AG04449 (cell line): ENCODE data around the gene GPC1.

Experiments used
- CTCF ChIA-PET: fragments of 350-600 bp; formaldehyde crosslinking; extraction: SDS; loops from one replicate; lab custom pipeline; 2021; ENCODE audit warnings: antibody characterized with exemption; lab: Yijun Ruan, JAX
- POLR2A ChIA-PET: fragments of 400-600, 350-600 bp; formaldehyde crosslinking; extraction: SDS; loops from one replicate; lab custom pipeline; 2020; ENCODE audit warnings: antibody characterized with exemption, inconsistent platforms; lab: Yijun Ruan, JAX
- DNase-seq: peaks from one replicate; pipeline ENCODE4 v3.0.0-alpha.2; 2010; ENCODE audit warnings: low read depth, low spot score
- H3K4me3 ChIP-seq: 2 replicates; pipeline ENCODE4 v1.5.1; 2011; ENCODE audit warnings: low read depth, mild to moderate bottlenecking, control low read depth, low read length
- TF ChIP-seq, protein P1 (sequence below): IDR thresholded peaks from one replicate; pipeline ENCODE4 v1.5.1; 2011; ENCODE audit warnings: mild to moderate bottlenecking, moderate library complexity, low read length, control low read depth, inconsistent platforms; ENCODE audit not compliant: insufficient read depth; ENCODE audit errors: missing control alignments

Gene GPC1

DNA sequence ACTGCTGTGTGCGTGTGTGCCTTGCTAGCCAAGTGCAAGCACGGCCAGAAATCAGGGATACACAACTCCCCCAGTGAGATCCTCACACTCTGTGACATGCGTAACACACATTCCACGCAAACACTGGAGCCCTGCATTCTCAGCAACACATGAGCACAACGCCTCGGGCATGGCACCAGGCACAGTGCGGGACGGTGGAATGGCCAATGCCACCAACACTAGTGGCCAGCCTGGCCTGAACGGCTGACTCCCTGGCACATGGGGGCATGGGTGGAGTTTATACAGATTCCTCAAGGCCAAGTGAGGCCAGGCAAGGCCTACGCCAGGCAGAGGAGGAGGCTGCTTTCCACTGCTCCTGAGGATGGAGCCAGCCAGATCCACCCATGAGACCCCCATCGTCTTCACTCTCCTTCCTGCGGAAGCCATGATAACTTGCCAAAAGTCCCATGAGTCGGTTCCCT is 66.1 kb downstream of the GPC1 start:
- CTCF ChIA-PET: no interaction called here
- POLR2A ChIA-PET: no interaction called here
- no peak for DNase-seq
- H3K4me3 ChIP-seq: no peak overlapping the region
- TF ChIP-seq, protein P1, sequence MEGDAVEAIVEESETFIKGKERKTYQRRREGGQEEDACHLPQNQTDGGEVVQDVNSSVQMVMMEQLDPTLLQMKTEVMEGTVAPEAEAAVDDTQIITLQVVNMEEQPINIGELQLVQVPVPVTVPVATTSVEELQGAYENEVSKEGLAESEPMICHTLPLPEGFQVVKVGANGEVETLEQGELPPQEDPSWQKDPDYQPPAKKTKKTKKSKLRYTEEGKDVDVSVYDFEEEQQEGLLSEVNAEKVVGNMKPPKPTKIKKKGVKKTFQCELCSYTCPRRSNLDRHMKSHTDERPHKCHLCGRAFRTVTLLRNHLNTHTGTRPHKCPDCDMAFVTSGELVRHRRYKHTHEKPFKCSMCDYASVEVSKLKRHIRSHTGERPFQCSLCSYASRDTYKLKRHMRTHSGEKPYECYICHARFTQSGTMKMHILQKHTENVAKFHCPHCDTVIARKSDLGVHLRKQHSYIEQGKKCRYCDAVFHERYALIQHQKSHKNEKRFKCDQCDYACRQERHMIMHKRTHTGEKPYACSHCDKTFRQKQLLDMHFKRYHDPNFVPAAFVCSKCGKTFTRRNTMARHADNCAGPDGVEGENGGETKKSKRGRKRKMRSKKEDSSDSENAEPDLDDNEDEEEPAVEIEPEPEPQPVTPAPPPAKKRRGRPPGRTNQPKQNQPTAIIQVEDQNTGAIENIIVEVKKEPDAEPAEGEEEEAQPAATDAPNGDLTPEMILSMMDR: no peak

DNA sequence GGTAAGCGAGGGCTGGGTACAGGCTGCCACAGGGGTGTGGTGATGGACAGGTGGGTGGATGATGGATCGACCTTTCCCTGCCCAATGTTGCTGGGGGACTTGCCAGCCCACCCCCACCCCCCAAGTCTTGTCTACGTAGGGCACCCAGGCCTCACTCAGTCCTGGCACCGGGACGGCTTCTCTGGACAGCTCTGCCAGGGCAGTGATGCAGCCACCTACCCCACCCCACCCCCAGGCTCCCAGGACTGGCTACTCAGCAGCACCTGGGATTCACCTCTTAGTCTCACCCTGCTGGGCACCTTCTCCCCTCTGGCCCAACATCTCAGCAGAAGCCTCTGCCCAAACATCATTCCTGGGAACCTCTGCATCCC is 66.6 kb downstream of the GPC1 start:
- POLR2A ChIA-PET: no interaction called here

DNA sequence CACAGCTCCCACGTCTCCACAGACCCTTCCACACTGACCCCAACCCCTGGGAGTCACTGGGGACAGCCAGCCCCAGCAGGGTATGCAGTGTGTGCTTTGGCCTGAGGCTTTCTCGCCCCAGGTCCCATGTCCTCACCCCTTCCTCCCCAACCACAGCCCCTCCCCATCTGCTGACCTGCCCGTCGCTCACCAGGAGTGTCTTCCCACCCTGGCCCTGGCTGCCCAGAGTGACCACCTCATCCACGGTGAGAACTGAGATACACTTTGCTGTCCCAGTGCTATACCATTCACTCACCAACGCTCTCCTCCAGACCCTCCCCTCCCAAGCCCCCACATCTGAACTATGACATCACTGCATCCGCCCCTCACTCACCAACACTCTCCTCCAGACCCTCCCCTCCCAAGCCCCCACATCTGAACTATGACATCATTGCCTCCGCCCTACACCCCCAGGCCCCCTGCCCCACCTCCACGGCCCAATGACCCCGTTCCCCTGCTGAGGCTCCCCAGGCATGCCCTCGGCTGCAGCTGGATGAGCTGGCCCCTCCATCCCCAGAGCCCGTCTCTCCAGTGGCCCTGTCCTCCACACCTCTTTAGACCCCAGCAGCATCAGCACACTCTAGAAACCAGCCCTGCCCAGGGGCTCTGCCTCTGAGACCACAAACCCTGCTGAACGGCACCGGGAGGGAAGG is 67.1 kb downstream of the GPC1 start:
- no peak overlapping the region for H3K4me3 ChIP-seq
- CTCF ChIA-PET: interaction anchor here (1.6 to 2.8 kb wide), 2 partner anchors 11 to 270 kb away, joined by 7 to 28 read pairs; no protein-coding TSS in a partner anchor
- POLR2A ChIA-PET: no interaction called here
- TF ChIP-seq, protein P1: no peak
- DNase-seq: no peak

More for the DNA sequence above, 66.6 kb downstream of the GPC1 start:
- H3K4me3 ChIP-seq: no peak overlapping the region
- TF ChIP-seq, protein P1: no peak
- CTCF ChIA-PET: no interaction called here
- DNase-seq: no peak

DNA sequence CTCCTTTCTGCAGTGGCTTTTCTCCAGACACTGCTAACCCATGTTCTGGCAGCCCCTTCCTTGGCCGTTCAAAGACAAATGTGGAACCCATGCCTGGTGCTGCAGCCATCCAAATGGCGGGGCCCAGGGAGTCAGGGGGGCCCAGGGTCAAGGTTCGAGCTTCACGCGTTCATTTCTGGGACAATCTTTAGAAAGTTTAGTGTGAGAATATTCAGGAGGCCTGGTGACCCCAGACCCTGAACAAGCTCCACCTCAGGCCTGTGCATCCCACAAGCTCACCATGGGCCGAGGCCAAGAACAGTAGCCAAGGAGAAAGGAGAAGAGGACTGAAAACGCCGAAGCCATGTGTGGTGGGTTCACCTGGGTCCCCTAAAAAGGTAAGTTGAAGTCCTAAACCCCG is 67.9 kb downstream of the GPC1 start:
- POLR2A ChIA-PET: interaction anchor here (1.4 kb wide), 1 partner anchor 11 kb away, joined by 4 read pairs; no protein-coding TSS in a partner anchor

DNA sequence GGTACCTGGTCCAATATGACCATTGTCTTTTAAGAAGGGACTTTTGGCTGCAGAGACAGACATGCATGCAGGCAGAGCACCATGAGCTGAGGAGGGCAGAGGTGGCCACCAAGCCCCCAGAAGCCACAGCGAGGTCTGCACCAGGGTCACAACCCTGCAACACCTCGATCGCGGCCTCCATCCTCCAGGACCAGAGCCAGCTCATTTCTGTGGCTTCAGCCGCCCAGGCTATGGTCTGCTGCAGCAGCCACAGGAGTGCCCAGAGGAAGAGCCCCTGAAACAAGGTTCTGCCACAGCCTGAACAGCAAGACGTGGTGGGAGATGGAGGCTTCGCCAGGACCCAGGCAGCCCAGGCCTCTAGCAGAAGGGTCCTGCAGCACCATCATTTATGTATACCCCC is 68.4 kb downstream of the GPC1 start:
- TF ChIP-seq, protein P1: no peak
- ChIA-PET POLR2A (interaction anchor here (1.4 kb wide), 1 partner anchor 10 kb away, joined by 4 read pairs; no protein-coding TSS in a partner anchor), CTCF (interaction anchor here (1.6 to 2.8 kb wide), 2 partner anchors 9 to 271 kb away, joined by 7 to 28 read pairs; no protein-coding TSS in a partner anchor)
- no peak overlapping the region for H3K4me3 ChIP-seq
- DNase-seq: no peak

More for the DNA sequence above, 67.9 kb downstream of the GPC1 start:
- no peak overlapping the region for H3K4me3 ChIP-seq
- TF ChIP-seq, protein P1: no peak
- DNase-seq: no peak
- CTCF ChIA-PET: interaction anchor here (1.6 to 2.8 kb wide), 2 partner anchors 10 to 271 kb away, joined by 7 to 28 read pairs; no protein-coding TSS in a partner anchor

DNA sequence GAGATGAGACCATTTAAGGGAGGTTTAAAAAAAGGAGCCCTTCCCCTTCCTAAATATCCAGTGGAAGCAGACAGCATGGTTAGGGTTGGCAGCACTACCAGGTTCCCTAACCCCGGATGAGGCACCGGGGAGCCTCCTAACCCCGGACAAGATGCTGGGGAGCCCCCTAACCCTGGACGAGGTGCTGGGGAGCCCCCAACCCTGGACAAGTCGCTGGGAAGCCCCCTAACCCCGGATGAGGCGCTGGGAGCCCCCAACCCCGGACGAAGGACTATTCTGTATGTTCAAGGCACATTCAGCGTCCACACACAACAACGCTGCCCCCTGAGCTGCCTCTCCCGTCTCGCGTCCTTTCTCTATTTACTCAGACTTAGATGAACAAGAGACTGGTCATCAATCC is 70.4 kb downstream of the GPC1 start:
- ChIA-PET CTCF (interaction anchor here (0.7 to 3.8 kb wide), 4 partner anchors 8 to 335 kb away, joined by 3 to 17 read pairs (median 4); no protein-coding TSS in a partner anchor), POLR2A (no interaction called here)
- TF ChIP-seq, protein P1: no peak
- DNase-seq: no peak
- no peak overlapping the region for H3K4me3 ChIP-seq
